Stimulated activated effector memory CD8-positive, alpha-beta T cell treated with anti-CD3 and anti-CD28 coated beads, Interleukin-12 subunit alpha, Interleukin-12 subunit beta, amount 100 ng/mL, for 72 hours (primary cell): ENCODE results near the gene NRXN2.

Experiments
- ATAC-seq: fragments of 150-1000 bp; cut with Tn5 transposase; 2 replicates; pipeline ENCODE4 v1.10.0; 2021
- DNase-seq, 2 donors: peaks; one replicate each; pipeline ENCODE4 v3.0.0; 2021 to 2022; ENCODE audit warnings: low spot score in 2 of 2
- H3K27ac Mint-ChIP-seq: one replicate; pipeline ENCODE4 v1.8.0; 2022; ENCODE audit warnings: mild to moderate bottlenecking, mixed read lengths
- H3K36me3 Mint-ChIP-seq: one replicate; pipeline ENCODE4 v1.8.0; 2022; ENCODE audit warnings: mild to moderate bottlenecking, mixed read lengths
- H3K4me1 Mint-ChIP-seq: one replicate; pipeline ENCODE4 v1.8.0; 2022; ENCODE audit warnings: mixed read lengths
- H3K4me3 Mint-ChIP-seq: one replicate; pipeline ENCODE4 v1.8.0; 2022; ENCODE audit warnings: mild to moderate bottlenecking, mixed read lengths
- H3K9me3 Mint-ChIP-seq: one replicate; pipeline ENCODE4 v1.8.0; 2022; ENCODE audit warnings: mixed read lengths

The NRXN2 gene

DNA sequence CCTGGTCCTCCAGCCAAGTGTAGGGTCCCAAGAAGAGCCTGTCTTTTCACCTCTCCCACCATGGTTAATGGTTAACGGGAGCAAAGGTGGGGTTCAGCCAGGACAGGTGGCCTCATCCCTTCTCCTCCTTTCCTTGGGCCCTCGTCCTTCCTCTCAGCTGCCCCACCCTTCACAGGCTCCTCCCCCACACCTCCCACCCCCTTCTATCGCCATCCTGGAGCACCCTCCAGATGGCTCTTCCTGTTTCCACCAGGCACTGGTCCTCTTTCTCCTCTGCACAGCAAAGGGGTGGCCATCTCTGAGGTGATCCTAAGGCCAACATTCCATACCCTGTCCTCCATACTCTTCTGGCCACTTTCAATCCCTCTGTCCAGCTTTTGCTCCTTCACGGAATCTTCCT, 83.1 kb downstream of the NRXN2 start:
- no peak overlapping the region for H3K27ac Mint-ChIP-seq
- DNase-seq (no peak), ATAC-seq (no peak)
- H3K9me3 Mint-ChIP-seq = no peaks in the 10 kb centered on the region
- H3K4me3 Mint-ChIP-seq = no peak overlapping the region
- H3K36me3 Mint-ChIP-seq = no peaks in the 10 kb centered on the region
- peaks cover 9% of the 10 kb centered on the region for H3K4me1 Mint-ChIP-seq

DNA sequence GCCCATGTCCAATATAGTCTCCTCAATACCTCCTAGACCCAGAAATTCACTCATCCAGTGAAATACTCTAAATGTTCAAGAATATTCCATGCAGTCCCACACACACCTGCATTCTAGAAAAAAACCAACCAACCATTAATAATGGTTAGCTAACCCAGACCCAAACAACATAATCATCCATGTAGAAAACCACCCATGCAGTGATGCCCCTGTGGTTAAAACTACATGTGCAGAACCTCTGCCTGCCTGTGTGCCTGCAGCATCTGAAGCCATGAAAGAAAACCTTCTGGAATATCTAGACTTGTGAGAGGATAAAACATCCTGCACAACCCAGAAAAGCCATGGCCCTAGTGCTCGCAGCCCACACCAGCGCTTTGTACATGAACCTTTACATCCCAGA, 84.2 kb downstream of the NRXN2 start:
- H3K36me3 Mint-ChIP-seq = no peaks in the 10 kb centered on the region
- H3K27ac Mint-ChIP-seq = no peak overlapping the region
- no peak overlapping the region for H3K4me3 Mint-ChIP-seq
- peaks cover 16% of the 10 kb centered on the region for H3K4me1 Mint-ChIP-seq
- ATAC-seq = no peak
- DNase-seq = no peak
- H3K9me3 Mint-ChIP-seq = no peaks in the 10 kb centered on the region

DNA sequence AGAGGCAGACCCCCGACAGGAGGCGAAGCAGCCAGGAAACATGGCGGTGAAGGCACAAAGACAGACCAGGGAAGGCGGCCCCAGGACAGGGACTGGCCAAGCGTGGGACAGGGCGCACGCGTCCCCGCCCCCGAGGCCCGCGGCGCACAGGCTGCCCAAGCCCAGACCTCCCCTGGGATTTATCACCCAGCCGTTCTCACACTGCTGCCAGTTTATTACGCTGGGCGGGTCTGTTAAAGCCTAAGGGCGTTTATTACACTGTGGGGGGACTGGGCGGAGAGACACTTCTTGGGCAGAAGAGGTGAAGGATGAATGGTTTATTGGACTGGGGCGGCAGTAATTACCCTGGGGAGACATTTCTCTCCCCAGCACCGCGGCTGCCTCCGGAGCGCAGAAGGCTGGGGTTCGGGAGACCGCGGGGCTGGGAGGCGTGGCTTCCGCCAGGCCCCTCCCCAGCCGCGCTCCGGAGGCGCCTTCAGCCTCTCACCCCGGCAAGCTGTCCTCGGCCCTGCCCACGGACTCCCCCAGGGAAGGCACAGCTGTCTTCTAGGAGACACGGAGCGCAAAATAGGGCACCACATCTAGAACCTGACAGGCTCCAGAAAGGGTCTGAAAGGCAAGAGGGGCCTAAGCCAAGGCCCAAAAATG, 84.9 kb downstream of the NRXN2 start:
- H3K4me3 Mint-ChIP-seq = no peak overlapping the region
- ATAC-seq = no peak

DNA sequence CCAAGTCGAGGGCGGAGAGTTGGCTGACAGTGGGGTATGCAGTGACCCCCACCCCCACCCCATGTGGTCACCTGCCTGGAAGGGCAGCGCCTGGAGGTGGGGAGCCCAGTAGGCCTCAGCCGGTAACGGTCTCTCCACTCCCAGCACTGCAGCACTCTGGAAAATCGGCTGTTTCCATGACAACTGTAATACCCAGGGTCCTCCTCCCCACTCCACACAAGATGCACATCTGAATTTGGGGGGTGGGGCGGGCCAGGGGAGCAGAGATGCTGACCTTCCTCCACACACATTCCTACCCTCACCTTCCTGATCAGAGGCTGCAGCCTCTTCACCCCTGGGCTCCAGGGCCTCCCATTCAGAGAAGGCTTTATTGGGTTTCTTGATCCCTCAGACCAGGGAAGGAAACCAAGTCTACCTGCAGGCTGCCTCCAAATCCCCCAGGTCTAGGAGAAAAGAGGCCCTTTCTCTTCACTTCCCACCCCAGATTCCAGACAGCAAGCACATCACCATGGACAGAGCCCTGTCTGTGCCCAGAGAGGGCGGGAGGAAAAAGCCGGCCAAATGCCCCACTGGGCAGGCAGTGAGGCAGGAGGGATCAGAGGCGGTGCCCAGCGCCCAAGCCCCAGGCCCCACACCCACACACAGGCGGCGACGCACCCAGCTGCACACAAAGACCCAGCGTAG, 85.5 kb downstream of the NRXN2 start:
- no peak overlapping the region for H3K27ac Mint-ChIP-seq
- H3K9me3 Mint-ChIP-seq = no peaks in the 10 kb centered on the region
- ATAC-seq = no peak
- no peaks in the 10 kb centered on the region for H3K36me3 Mint-ChIP-seq
- H3K4me1 Mint-ChIP-seq = peaks cover 22% of the 10 kb centered on the region
- H3K4me3 Mint-ChIP-seq = no peak overlapping the region
- no peak for DNase-seq

More for the DNA sequence above, 84.9 kb downstream of the NRXN2 start:
- no peak for DNase-seq
- no peak overlapping the region for H3K27ac Mint-ChIP-seq
- no peaks in the 10 kb centered on the region for H3K36me3 Mint-ChIP-seq
- H3K9me3 Mint-ChIP-seq = no peaks in the 10 kb centered on the region
- H3K4me1 Mint-ChIP-seq = peaks cover 22% of the 10 kb centered on the region

DNA sequence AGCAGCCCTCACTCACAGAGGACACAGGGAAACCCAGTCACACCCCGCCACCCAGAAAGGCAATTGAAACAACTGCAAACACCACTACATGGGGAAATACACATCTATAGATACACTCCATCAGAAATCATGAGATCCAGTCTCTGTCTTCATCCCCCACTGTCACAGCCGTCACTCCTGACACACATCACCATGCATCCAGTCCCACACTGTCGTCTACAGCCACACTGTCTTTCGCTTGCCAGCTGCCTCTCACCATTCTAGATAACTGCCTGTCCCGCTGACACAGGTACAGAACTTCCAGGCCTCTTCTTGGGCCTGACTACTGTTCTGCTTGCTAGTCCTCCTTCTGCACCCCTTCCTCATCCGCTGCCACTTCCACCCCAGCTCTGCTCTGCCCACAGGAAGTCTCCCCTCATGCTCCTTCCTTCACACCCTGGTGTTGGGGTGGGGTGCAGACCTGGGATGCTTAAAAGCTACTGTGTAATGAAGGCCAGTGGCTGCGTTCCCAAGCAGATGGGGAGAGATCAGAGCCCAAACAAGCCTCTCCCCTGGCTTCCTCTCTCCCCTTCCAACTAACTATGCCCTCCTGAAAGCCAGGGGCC, 89.3 kb downstream of the NRXN2 start:
- H3K4me1 Mint-ChIP-seq = peaks cover 26% of the 10 kb centered on the region
- peak overlapping the region; percentile 58 for H3K27ac Mint-ChIP-seq
- H3K4me3 Mint-ChIP-seq = no peak overlapping the region
- no peak for ATAC-seq
- no peaks in the 10 kb centered on the region for H3K9me3 Mint-ChIP-seq
- no peaks in the 10 kb centered on the region for H3K36me3 Mint-ChIP-seq
- DNase-seq = no peak

DNA sequence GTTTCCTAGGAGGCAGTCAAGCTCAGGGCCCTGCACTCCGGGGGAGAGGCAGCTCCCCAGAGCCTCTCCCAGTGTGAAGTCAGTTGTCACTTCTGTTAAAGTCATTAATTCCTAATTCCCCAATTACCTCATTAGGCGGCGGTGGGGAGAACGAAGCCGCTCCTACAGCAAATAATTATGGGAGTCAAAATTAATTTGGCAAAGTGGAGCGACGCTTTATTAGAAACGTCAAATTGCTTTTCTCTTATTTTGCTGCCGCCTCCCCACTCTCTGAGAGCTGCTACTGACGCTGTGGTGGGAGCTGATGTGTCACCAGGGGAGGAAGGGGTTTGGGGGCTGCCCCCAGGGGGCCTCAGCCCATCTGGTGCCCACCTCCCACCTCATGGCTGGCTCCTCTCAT, 90.3 kb downstream of the NRXN2 start:
- Mint-ChIP-seq H3K36me3 (no peaks in the 10 kb centered on the region), H3K27ac (no peak overlapping the region), H3K9me3 (no peaks in the 10 kb centered on the region), H3K4me1 (peaks cover 26% of the 10 kb centered on the region), H3K4me3 (no peak overlapping the region)
- no peak for DNase-seq
- ATAC-seq = no peak

DNA sequence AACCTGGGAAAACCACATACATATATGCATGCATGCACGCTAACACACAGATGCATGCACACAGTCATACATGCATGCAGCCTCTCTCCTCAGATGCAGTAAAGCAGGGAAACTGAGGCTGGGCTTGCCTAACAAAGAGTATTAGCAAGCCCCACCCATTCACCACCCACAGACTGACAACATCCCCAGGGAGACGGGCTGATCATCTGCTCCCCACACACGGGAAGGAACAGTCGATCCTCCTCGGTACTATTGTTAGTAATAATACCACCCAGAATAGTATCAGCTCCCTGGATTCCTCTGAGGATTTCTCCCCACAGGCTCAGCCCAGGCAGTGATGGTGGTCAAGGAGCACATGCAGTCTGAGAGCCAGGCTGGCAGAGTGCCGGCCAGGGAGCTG, 90.8 kb downstream of the NRXN2 start:
- no peak overlapping the region for H3K4me3 Mint-ChIP-seq
- H3K9me3 Mint-ChIP-seq = no peaks in the 10 kb centered on the region
- DNase-seq (no peak), ATAC-seq (no peak)
- no peaks in the 10 kb centered on the region for H3K36me3 Mint-ChIP-seq
- H3K4me1 Mint-ChIP-seq = peaks cover 26% of the 10 kb centered on the region
- no peak overlapping the region for H3K27ac Mint-ChIP-seq

DNA sequence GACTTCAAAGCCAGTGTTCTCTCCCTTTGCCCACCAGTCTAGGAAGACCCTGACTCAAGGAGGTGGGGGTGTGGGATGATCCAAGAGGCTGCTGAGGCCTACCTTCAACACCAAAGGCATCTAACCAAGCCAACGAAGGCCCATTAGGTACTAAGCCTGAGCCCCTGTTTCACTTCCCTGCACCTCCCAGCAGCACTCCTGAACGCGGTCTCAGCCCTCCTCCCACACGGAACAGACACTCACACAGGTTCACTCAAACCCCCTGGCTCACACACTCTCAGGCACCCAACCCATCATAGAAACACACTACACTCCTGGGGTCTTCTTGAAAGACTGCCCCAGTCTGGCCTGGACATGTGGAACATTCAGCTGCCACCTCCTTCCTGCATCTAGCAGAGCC, 91.3 kb downstream of the NRXN2 start:
- ATAC-seq = no peak
- Mint-ChIP-seq H3K9me3 (no peaks in the 10 kb centered on the region), H3K4me3 (no peak overlapping the region)

DNA sequence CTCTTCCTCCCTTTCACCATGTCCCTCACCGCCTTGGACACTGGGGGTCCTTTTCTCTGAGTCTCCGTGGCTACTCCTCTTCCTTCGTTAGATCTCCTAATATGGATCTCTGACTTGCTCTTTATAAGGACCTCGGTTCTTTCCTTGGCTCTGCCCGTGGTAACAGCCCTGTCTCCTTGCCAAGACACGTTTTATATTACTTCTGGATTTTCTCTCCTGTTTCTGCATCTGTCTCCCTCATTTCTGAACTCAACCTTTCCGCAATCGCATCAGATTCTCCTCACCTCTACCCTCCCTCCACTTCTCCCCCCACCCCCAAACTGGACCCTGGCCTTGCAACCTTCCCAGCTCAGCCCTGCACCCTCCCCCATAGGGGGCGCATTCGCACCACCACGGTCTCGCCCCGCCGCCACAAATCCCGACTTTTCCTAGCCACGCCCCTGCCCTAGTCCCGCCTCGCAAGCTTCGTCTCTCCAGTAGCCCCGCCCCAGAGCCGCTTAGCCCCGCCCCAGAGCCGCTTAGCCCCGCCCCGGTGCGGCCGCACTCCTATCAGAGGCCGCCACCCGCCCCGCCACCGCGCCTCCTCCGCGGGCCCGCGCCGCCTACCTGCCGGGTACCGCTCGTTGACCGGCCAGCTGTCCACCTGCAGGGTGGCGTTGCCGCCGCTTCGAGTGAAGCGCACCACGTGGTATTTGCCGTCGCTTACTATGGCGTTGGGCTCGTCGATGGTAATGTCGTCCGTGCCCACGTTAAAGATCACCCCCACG, 93.0 kb downstream of the NRXN2 start:
- Mint-ChIP-seq H3K27ac (no peak overlapping the region), H3K4me3 (no peak overlapping the region)
- no peak for ATAC-seq

More for the DNA sequence above, 91.3 kb downstream of the NRXN2 start:
- Mint-ChIP-seq H3K4me1 (peaks cover 26% of the 10 kb centered on the region), H3K27ac (no peak overlapping the region), H3K36me3 (no peaks in the 10 kb centered on the region)
- DNase-seq = no peak

DNA sequence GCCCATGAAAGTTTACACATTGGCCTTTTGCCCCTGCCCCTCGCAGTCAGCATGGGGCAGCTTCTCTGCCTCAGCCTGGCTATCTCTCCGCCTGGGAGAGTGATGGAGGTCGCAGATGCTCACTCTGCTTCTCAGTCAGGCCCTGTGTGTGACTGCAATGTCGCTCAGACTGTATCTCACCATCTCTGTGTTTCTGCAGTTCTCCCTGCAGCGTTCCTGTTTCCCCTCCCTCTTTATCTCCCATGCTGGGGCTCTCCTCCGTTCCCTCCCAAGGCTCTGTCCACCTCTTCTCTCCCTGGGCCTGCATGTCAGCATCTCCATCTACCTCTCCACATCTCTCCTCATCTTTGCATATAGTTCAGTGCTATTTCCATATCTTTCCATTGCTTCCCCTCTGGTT, 93.9 kb downstream of the NRXN2 start:
- ATAC-seq (no peak), DNase-seq (no peak)
- no peaks in the 10 kb centered on the region for H3K36me3 Mint-ChIP-seq
- H3K27ac Mint-ChIP-seq = no peak overlapping the region
- peaks cover 13% of the 10 kb centered on the region for H3K4me1 Mint-ChIP-seq
- H3K9me3 Mint-ChIP-seq = no peaks in the 10 kb centered on the region
- no peak overlapping the region for H3K4me3 Mint-ChIP-seq

More for the DNA sequence above, 93.0 kb downstream of the NRXN2 start:
- H3K36me3 Mint-ChIP-seq = no peaks in the 10 kb centered on the region
- H3K9me3 Mint-ChIP-seq = no peaks in the 10 kb centered on the region
- DNase-seq = no peak
- peaks cover 21% of the 10 kb centered on the region for H3K4me1 Mint-ChIP-seq

DNA sequence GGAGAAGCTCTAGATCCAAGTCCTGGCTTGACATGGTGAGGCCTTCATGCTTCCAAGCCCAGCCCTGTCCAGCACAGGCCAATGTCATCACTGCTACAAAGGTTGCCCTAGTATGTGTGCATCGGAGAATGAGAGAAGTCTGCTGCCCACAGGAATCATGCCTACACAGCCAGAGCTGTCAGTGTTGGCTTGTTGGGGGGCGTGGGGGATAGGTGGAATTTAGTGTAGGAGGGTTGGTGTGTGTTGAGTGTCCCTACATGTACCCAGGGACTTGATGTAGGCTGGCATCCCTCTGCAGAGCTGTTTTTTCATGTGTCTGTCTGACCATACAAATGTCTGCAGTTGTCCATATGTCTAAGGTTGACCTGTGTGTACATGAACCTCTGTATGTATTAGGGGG, 94.4 kb downstream of the NRXN2 start:
- Mint-ChIP-seq H3K9me3 (no peaks in the 10 kb centered on the region), H3K4me1 (peaks cover 8% of the 10 kb centered on the region), H3K36me3 (no peaks in the 10 kb centered on the region), H3K4me3 (no peak overlapping the region), H3K27ac (no peak overlapping the region)
- ATAC-seq (no peak), DNase-seq (no peak)

DNA sequence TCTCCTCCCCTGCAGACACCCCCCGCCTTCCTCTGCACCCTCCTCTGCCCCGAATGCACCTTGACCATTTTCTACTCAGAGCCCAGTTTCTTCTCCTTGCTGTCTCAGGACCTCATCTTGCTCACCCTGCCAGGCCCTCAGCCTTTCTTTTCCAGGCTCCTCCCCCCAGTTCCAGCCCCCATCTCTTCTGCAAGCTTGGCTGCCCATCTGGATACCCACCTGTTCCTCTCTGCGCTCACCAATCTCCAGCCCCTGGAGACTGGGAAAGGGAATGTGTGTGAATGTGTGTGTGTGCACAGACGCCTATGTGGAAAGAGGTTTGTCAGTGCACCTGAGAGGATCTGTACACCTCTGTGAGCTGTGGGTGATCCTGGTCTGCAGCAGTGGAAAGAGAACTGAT, 95.6 kb downstream of the NRXN2 start:
- no peak for DNase-seq
- ATAC-seq = no peak
- Mint-ChIP-seq H3K4me3 (no peak overlapping the region), H3K36me3 (no peaks in the 10 kb centered on the region), H3K4me1 (peaks cover 4% of the 10 kb centered on the region), H3K9me3 (no peaks in the 10 kb centered on the region), H3K27ac (no peak overlapping the region)

DNA sequence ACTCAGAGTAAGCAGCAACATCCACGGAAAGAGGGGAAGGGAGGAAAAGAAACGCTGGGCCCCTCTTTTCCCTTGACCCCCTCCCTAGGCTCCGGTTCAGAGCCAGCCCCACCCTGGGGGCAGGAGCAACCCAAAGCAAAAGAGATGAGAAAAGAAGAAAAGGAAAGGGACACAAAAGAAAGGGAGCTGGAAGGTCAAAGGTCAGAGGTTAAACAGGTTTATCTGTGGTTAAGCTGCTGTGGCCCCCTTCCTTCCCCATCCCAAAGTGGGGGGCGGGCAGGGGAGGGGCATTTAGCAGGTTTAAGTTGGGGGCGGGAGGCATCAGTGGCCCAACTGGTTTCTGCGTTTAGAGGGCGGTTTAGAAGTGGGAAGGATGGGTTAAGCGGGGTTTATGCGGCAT, 96.4 kb downstream of the NRXN2 start:
- no peak overlapping the region for H3K4me3 Mint-ChIP-seq
- no peaks in the 10 kb centered on the region for H3K9me3 Mint-ChIP-seq
- H3K36me3 Mint-ChIP-seq = no peaks in the 10 kb centered on the region
- no peaks in the 10 kb centered on the region for H3K4me1 Mint-ChIP-seq
- ATAC-seq (no peak), DNase-seq (no peak)
- no peak overlapping the region for H3K27ac Mint-ChIP-seq

DNA sequence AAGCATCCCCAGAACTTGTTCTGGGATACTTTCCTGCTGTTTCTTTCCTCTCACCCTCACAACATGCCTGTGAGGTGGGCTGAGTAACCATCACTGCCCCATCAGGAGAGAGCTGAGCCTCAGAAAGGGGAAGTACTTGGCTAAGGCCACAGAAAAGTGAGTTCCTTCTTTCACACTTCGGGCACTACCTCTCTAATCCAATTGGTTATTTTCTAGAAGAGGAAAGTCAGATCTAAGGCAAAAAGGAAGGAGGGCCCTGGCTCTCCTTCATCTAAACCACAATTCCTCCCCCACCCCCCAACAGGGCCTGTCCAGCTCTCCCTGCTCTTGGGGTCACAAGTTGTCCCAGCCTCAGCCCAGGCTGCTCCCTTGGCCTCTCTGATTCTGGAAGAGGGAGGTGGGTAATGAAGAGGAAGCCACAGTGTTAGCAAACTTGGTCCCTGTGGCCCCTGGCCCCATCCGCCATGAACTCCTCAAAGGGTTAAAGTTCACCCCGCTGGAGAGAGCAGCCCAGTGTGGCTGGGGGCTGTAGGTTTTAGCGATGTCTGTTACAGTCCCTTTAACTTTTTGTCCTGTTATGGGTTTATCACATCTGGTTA, 98.0 kb downstream of the NRXN2 start:
- ATAC-seq (no peak), DNase-seq (no peak)
- Mint-ChIP-seq H3K4me1 (no peaks in the 10 kb centered on the region), H3K36me3 (no peaks in the 10 kb centered on the region), H3K27ac (no peak overlapping the region), H3K4me3 (no peak overlapping the region), H3K9me3 (no peaks in the 10 kb centered on the region)

DNA sequence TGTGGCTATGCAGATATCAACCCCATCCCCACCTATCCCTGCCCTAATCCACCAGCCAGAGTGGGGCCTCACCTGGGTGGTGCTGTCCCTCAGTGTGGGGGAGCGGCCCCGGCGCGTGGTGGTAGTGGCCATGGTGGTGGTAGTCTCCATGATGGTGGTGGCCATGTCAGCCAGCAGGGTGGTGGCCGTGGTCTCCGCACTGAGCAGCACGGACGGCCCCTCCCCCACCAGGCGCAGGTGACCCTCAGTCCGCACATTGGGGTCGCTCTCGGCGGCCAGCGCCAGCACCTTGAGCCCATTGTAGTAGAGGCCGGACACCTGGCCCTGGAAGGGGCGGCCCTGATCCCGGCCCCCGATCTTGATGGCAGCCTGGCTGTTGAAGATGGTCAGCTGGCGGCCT, 100.3 kb downstream of the NRXN2 start:
- no peaks in the 10 kb centered on the region for H3K9me3 Mint-ChIP-seq
- ATAC-seq (no peak), DNase-seq (no peak)
- H3K4me1 Mint-ChIP-seq = no peaks in the 10 kb centered on the region
- H3K4me3 Mint-ChIP-seq = no peak overlapping the region
- no peaks in the 10 kb centered on the region for H3K36me3 Mint-ChIP-seq
- H3K27ac Mint-ChIP-seq = no peak overlapping the region
